HepG2 (cell line): ENCODE measurements around the gene TSEN54. TPM values are rescaled to one million over a fixed set of nuclear protein-coding genes. Genes with fewer than 3 reads are reported as not detected.

ENCODE experiments used
- BCL3 ChIP-seq: sonication (generic); formaldehyde crosslinking; IDR thresholded peaks from 2 replicates; pipeline ENCODE4 v1.5.1; 2020; ENCODE audit warnings: mild to moderate bottlenecking, missing genetic modification reagents, moderate library complexity
- CEBPZ ChIP-seq: IDR thresholded peaks from 2 replicates; pipeline ENCODE4 v1.6.1; 2012; ENCODE audit warnings: low read length, improper control_type of control experiment
- CREB3 ChIP-seq: sonication (generic); formaldehyde crosslinking; IDR thresholded peaks from 2 replicates; pipeline ENCODE4 v1.5.0; 2020; ENCODE audit warnings: missing genetic modification reagents
- FOXA1 ChIP-seq, 2 experiments: fragments of 450-650 bp in 1 of 2; sonication (generic) in 1 of 2; formaldehyde crosslinking in 1 of 2; IDR thresholded peaks; 2 replicates each; pipeline versions ENCODE4 v1.4.0 to v1.6.1; 2016 to 2020; ENCODE audit warnings: missing genetic modification reagents in 1 of 2
- KAT7 ChIP-seq: IDR thresholded peaks from 2 replicates; pipeline ENCODE4 v1.6.1; 2018; ENCODE audit warnings: borderline replicate concordance, missing compliant biosample characterization
- KAT8 ChIP-seq: IDR thresholded peaks from 2 replicates; pipeline ENCODE4 v1.6.1; 2016; ENCODE audit warnings: missing genetic modification reagents, missing compliant biosample characterization
- PCBP1 ChIP-seq: fragments of 200-400 bp; formaldehyde crosslinking; IDR thresholded peaks from 2 replicates; pipeline ENCODE4 v1.6.1; 2017; ENCODE audit warnings: mild to moderate bottlenecking, low read depth, low read length, borderline replicate concordance
- SP2 ChIP-seq: sonication (generic); formaldehyde crosslinking; IDR thresholded peaks from 2 replicates; pipeline ENCODE4 v1.5.1; 2020; ENCODE audit warnings: mild to moderate bottlenecking, missing genetic modification reagents
- SP5 ChIP-seq: IDR thresholded peaks from 2 replicates; pipeline ENCODE4 v1.6.1; 2016; ENCODE audit warnings: low read depth, borderline replicate concordance
- ZHX2 ChIP-seq, 2 experiments: sonication (generic) in 1 of 2; formaldehyde crosslinking in 1 of 2; IDR thresholded peaks; 2 replicates each; pipeline versions ENCODE4 v1.6.1 to v1.9.0; 2014 to 2022; ENCODE audit warnings: antibody characterized with exemption in 1 of 2, borderline replicate concordance in 1 of 2, inconsistent platforms in 1 of 2, low read depth in 1 of 2, missing genetic modification reagents in 1 of 2
- ZNF232 ChIP-seq: sonication (generic); formaldehyde crosslinking; IDR thresholded peaks from 2 replicates; pipeline ENCODE4 v1.4.0; 2020; ENCODE audit warnings: missing genetic modification reagents, borderline replicate concordance
- ZNF292 ChIP-seq: sonication (generic); formaldehyde crosslinking; IDR thresholded peaks from 2 replicates; pipeline ENCODE4 v1.8.1; 2022; ENCODE audit warnings: mild to moderate bottlenecking, low read depth, missing genetic modification reagents, borderline replicate concordance
- ZNF737 ChIP-seq: sonication (generic); formaldehyde crosslinking; IDR thresholded peaks from 2 replicates; pipeline ENCODE4 v1.5.0; 2020; ENCODE audit warnings: missing genetic modification reagents, mild to moderate bottlenecking, borderline replicate concordance
- ZNF781 ChIP-seq: sonication (generic); formaldehyde crosslinking; IDR thresholded peaks from 2 replicates; pipeline ENCODE4 v1.5.1; 2020; ENCODE audit warnings: borderline replicate concordance, mild to moderate bottlenecking, missing genetic modification reagents; ENCODE audit errors: not compliant biosample characterization
- polyA plus RNA-seq, 8 experiments: library from polyadenylated mRNA; depleted of rRNA in 3 of 8; stranded (reverse) in 7 of 8; unstranded in 1 of 8; fragments of >200 nt; fragmentation: Illumina TruSeq in 4 of 8; extraction: Trizol in 4 of 8; gene quantifications; 2 replicates each; pipeline versions ENCODE4 v1.2.1 to v1.2.3, GENCODE V29; 2011 to 2016; ENCODE audit warnings: low read depth in 4 of 8, missing spikeins in 1 of 8, mixed read lengths in 1 of 8; ENCODE audit not compliant: insufficient read depth in 1 of 8
- total RNA-seq, 5 experiments: library from RNA; depleted of rRNA; stranded (reverse); fragments of >200 nt; fragmentation: Illumina TruSeq; extraction: Trizol; gene quantifications; 2 replicates each; pipeline ENCODE4 v1.2.3, GENCODE V29; 2016; ENCODE audit warnings: low read depth in 1 of 5

TSEN54 gene
- total and polyA plus RNA-seq, 2 of the 13 experiments (the other 11 are each of a cell fraction or from before 2014, with no cell fraction given) = 62.9 to 63.3 TPM

- TF ChIP-seq FOXA1 (IDR thresholded peaks at IDR 0.05) (no peak), FOXA1 (CRISPR knock-in tag; IDR thresholded peaks at IDR 0.05) (no peak), SP2 (peak; percentile 6; the same call in 1 of the 2 replicates), CREB3 (CRISPR knock-in tag) (no peak), BCL3 (0 out of 2 replicates have a peak, but pooled peaks have one; percentile 41), SP5 (CRISPR knock-in tag) (0 out of 2 replicates have a peak, but pooled peaks have one; percentile 16), KAT7 (CRISPR knock-in tag) (peak; percentile 33; the same call in 1 of the 2 replicates), CEBPZ (no peak), ZNF737 (CRISPR knock-in tag) (0 out of 2 replicates have a peak, but pooled peaks have one; percentile 24), ZNF232 (CRISPR knock-in tag) (peak; percentile 69; the same call in 1 of the 2 replicates), ZNF781 (CRISPR knock-in tag) (peak; percentile 31), ZNF292 (0 out of 2 replicates have a peak, but pooled peaks have one; percentile 22), ZHX2 (IDR thresholded peaks at IDR 0.05; ENCODE audit: low read depth) (no peak), ZHX2 (CRISPR knock-in tag; IDR thresholded peaks at IDR 0.05; ENCODE audit: borderline replicate concordance) (peak; percentile 53; the same call in 1 of the 2 replicates), KAT8 (CRISPR knock-in tag) (0 out of 2 replicates have a peak, but pooled peaks have one; percentile 20), PCBP1 (0 out of 2 replicates have a peak, but pooled peaks have one; percentile 81)
These were observed 430 bp downstream of the TSEN54 start (continued) for GRCh38 chr17:75516619-75517296.
